Neuronal stem cell (in vitro differentiated cells): ENCODE data around the gene CABP4.

ENCODE experiments used
- DNase-seq: peaks from one replicate; pipeline ENCODE4 v3.0.0-alpha.2; 2013; ENCODE audit warnings: low spot score
- H2AFZ ChIP-seq: one replicate; pipeline ENCODE4 v1.6.1; 2013; ENCODE audit warnings: mild to moderate bottlenecking, low read length, inconsistent platforms
- H2AK5ac ChIP-seq: 2 replicates; pipeline ENCODE4 v1.6.1; 2013; ENCODE audit warnings: low read depth, mild to moderate bottlenecking, inconsistent platforms, low read length, moderate library complexity, mixed read lengths
- H2BK120ac ChIP-seq: 2 replicates; pipeline ENCODE4 v1.6.1; 2013; ENCODE audit warnings: low read depth, mild to moderate bottlenecking, inconsistent platforms, low read length, moderate library complexity, mixed read lengths
- H2BK12ac ChIP-seq: one replicate; pipeline ENCODE4 v1.6.1; 2013; ENCODE audit warnings: low read length, inconsistent platforms
- H2BK15ac ChIP-seq: 2 replicates; pipeline ENCODE4 v1.6.1; 2013; ENCODE audit warnings: mild to moderate bottlenecking, low read length, inconsistent platforms, mixed read lengths
- H2BK5ac ChIP-seq: one replicate; pipeline ENCODE4 v1.6.1; 2013; ENCODE audit warnings: inconsistent platforms, mild to moderate bottlenecking, low read length, moderate library complexity
- H3K14ac ChIP-seq: one replicate; pipeline ENCODE4 v1.6.1; 2013; ENCODE audit warnings: low read length, inconsistent platforms
- H3K18ac ChIP-seq: 2 replicates; pipeline ENCODE4 v1.6.1; 2013; ENCODE audit warnings: low read length, inconsistent platforms
- H3K23ac ChIP-seq: 2 replicates; pipeline ENCODE4 v1.6.1; 2013; ENCODE audit warnings: low read depth, mild to moderate bottlenecking, mixed read lengths, low read length, inconsistent platforms; ENCODE audit not compliant: poor library complexity
- H3K27ac ChIP-seq: replicated peaks from 3 replicates; pipeline ENCODE4 v1.5.1; 2013; ENCODE audit warnings: low read length, inconsistent platforms
- H3K27me3 ChIP-seq, 3 experiments: 2 replicates each; pipeline ENCODE4 v1.6.1; 2013; ENCODE audit warnings: low read length in 3 of 3, mild to moderate bottlenecking in 2 of 3, inconsistent platforms in 1 of 3, low read depth in 1 of 3, mixed read lengths in 1 of 3, moderate library complexity in 1 of 3; ENCODE audit not compliant: control insufficient read depth in 3 of 3, insufficient read depth in 3 of 3
- H3K36me3 ChIP-seq, 2 donors: replicated peaks in 1 of 2; 2 replicates each; pipeline ENCODE4 v1.6.1; 2013; ENCODE audit warnings: low read length in 2 of 2; ENCODE audit not compliant: control insufficient read depth in 2 of 2, insufficient read depth in 2 of 2
- H3K4ac ChIP-seq: 2 replicates; pipeline ENCODE4 v1.6.1; 2013; ENCODE audit warnings: inconsistent platforms, mild to moderate bottlenecking, low read length, moderate library complexity
- H3K4me1 ChIP-seq, 2 donors: 1 replicate in 1 of 2; 2 replicates in 1 of 2; pipeline ENCODE4 v1.6.1; 2013; ENCODE audit warnings: low read length in 2 of 2, low read depth in 1 of 2; ENCODE audit not compliant: control insufficient read depth in 2 of 2, insufficient read depth in 1 of 2
- H3K4me2 ChIP-seq: one replicate; pipeline ENCODE4 v1.6.1; 2013; ENCODE audit warnings: mild to moderate bottlenecking, low read length, inconsistent platforms; ENCODE audit not compliant: insufficient read depth, poor library complexity, severe bottlenecking
- H3K4me3 ChIP-seq, 2 donors: 2 replicates each; pipeline ENCODE4 v1.5.1; 2013; ENCODE audit warnings: low read length in 2 of 2, mild to moderate bottlenecking in 2 of 2, inconsistent platforms in 1 of 2, moderate library complexity in 1 of 2
- H3K79me1 ChIP-seq: one replicate; pipeline ENCODE4 v1.6.1; 2013; ENCODE audit warnings: low read depth, mild to moderate bottlenecking, inconsistent platforms, low read length, moderate library complexity
- H3K9ac ChIP-seq: one replicate; pipeline ENCODE4 v1.6.1; 2013; ENCODE audit warnings: mild to moderate bottlenecking, low read depth, low read length, inconsistent platforms; ENCODE audit not compliant: poor library complexity
- H3K9me3 ChIP-seq, 2 donors: replicated peaks in 1 of 2; 2 replicates each; pipeline versions ENCODE3 to v1.6.1; 2013; ENCODE audit warnings: low read length in 2 of 2, mild to moderate bottlenecking in 2 of 2, inconsistent platforms in 1 of 2, low read depth in 1 of 2, mixed read lengths in 1 of 2, moderate library complexity in 1 of 2; ENCODE audit not compliant: control insufficient read depth in 2 of 2, insufficient read depth in 1 of 2
- H4K8ac ChIP-seq: one replicate; pipeline ENCODE4 v1.6.1; 2013; ENCODE audit warnings: low read depth, mild to moderate bottlenecking, inconsistent platforms, low read length, moderate library complexity
- H4K91ac ChIP-seq: one replicate; pipeline ENCODE4 v1.6.1; 2013; ENCODE audit warnings: low read length, low read depth, mild to moderate bottlenecking, inconsistent platforms; ENCODE audit not compliant: poor library complexity
- WGBS, 2 donors: extraction: QIAGEN DNeasy Blood & Tissue Kit; methylation state at CpG; one replicate each; pipeline ENCODE4 v1.1.7; 2013; ENCODE audit warnings: missing lambda C conversion rate in 2 of 2, mixed read lengths in 1 of 2; ENCODE audit not compliant: insufficient read length in 2 of 2, insufficient replicate concordance in 1 of 2; ENCODE audit errors: extremely low coverage in 2 of 2; 5-methylcytosine and 5-hydroxymethylcytosine counted together

CABP4 gene

DNA sequence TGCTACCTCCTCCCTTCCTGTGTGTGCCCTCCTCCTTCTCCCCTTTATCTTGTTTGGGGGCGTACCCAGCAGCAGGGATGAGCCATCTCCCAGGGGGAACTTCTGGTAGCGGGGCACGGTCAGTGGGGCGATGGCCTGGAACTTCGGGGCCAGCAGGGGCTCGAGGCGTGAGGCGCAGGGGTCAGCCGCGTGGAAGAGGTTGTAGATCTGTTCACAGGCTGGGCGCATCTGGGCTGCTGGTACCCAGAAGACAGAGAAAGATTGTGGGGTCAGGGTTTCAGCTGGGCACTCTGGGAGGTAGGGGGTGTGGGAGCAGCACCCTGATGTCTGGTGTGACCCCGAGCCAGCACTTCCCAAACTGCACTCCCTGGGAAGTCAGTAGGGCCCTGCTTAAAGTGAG lies 41.0 kb downstream of the CABP4 start:
- peak overlapping the region; percentile 10 for H2BK12ac ChIP-seq
- no peak overlapping the region for H4K91ac ChIP-seq
- no peak overlapping the region for H2BK5ac ChIP-seq
- no CpG with 5 or more reads among the region's 12 CpGs for WGBS, 2 donors
- H3K36me3 ChIP-seq: peaks cover 59 to 90% of the 10 kb centered on the region in 2 donors
- no peak overlapping the region for H2AFZ ChIP-seq
- no peaks in the 10 kb centered on the region for H3K4me1 ChIP-seq
- H3K18ac ChIP-seq: no peak overlapping the region
- no peak overlapping the region for H2AK5ac ChIP-seq
- H2BK120ac ChIP-seq: no peak overlapping the region
- no peak overlapping the region for H3K9ac ChIP-seq
- H4K8ac ChIP-seq: no peak overlapping the region
- no peak overlapping the region for H3K14ac ChIP-seq
- no peak for DNase-seq
- no peak overlapping the region for H2BK15ac ChIP-seq
- H3K79me1 ChIP-seq: peaks cover 9% of the 10 kb centered on the region
- H3K27ac ChIP-seq: no peak overlapping the region
- H3K9me3 ChIP-seq: no peaks in the 10 kb centered on the region
- no peaks in the 10 kb centered on the region for H3K27me3 ChIP-seq
- H3K4ac ChIP-seq: no peak overlapping the region
- H3K4me3 ChIP-seq: no peak overlapping the region
- peak overlapping the region; percentile 65 for H3K23ac ChIP-seq
- H3K4me2 ChIP-seq: no peak overlapping the region

DNA sequence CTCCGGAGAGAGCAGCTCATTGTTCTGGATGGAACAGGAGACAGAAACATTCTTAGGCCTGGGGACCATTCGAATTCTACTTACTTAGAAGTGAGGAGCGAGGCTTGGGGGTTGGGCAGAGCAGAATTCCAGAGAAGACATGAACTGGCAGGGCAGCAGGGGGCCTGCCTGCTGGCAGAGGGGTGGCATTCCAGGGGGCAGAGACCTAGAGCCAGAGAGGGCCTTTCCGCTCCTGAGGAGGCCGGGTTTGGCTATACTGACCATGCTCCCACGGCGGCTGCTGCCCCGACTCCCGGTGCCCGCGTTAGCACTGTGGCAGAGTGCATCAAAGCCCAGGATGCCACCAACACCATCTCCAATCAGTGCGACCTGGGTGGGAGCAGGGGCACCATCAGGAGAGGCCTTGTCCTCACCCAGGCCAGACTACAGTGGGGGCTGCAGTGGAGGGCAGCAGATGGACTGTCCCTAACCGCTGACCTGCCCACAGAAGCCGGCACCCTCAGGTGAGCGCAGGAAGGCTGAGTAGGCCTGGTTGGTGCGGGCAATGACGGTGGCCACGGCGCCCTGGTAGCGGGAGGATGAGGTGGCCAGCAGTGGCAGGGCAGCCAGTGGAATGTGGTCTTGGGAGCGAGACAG lies 42.6 kb downstream of the CABP4 start:
- peak overlapping the region; percentile 44 for H3K9ac ChIP-seq
- no peak for DNase-seq
- no CpG with 5 or more reads among the region's 21 CpGs for WGBS, 2 donors
- H3K4ac ChIP-seq: no peak overlapping the region
- H3K79me1 ChIP-seq: peaks cover 8% of the 10 kb centered on the region
- peaks cover 56 to 89% of the 10 kb centered on the region in 2 donors for H3K36me3 ChIP-seq
- H4K91ac ChIP-seq: no peak overlapping the region
- no peak overlapping the region for H3K27ac ChIP-seq
- no peak overlapping the region for H3K23ac ChIP-seq
- no peak overlapping the region for H4K8ac ChIP-seq
- H2AFZ ChIP-seq: no peak overlapping the region
- no peak overlapping the region for H2BK15ac ChIP-seq
- no peak overlapping the region for H2AK5ac ChIP-seq
- no peak overlapping the region for H3K18ac ChIP-seq
- no peak overlapping the region for H2BK12ac ChIP-seq
- H3K14ac ChIP-seq: no peak overlapping the region
- H3K27me3 ChIP-seq: no peaks in the 10 kb centered on the region
- no peak overlapping the region for H2BK120ac ChIP-seq
- no peak overlapping the region for H3K4me2 ChIP-seq
- H3K9me3 ChIP-seq: no peaks in the 10 kb centered on the region
- no peak overlapping the region for H3K4me3 ChIP-seq
- H2BK5ac ChIP-seq: peak overlapping the region; percentile 39
- no peaks in the 10 kb centered on the region for H3K4me1 ChIP-seq

DNA sequence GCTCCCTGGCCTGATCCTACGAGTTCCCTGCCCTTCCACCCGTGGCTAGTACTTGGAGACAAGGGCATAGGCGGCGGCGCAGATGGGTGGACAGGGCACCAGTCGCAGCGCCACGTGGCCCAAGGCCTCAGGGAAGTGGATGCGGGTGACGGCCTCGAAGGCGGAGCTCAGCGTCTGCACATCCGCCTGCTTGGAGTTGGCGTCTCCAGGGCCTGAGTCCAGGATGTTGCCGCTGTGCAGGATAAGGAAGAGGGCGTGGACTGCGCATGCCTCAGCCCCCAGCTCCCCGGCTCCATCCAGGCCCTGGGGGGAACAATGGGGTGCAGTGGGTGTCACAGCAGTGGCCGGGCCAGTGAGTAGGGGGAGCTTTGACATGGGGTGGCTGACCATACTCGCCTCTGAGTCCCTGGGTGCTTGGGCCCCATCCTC lies 43.4 kb downstream of the CABP4 start:
- Histone ChIP-seq H3K23ac (peak overlapping the region; percentile 17), H3K27me3 (no peaks in the 10 kb centered on the region), H3K27ac (no peak overlapping the region), H2BK12ac (no peak overlapping the region), H2BK5ac (no peak overlapping the region), H2BK120ac (no peak overlapping the region), H3K4ac (no peak overlapping the region), H3K14ac (no peak overlapping the region), H3K18ac (no peak overlapping the region), H3K36me3 (peaks cover 53 to 87% of the 10 kb centered on the region in 2 donors), H4K91ac (no peak overlapping the region), H3K4me1 (peaks cover 2 to 6% of the 10 kb centered on the region in 2 donors), H3K4me2 (no peak overlapping the region), H3K9ac (peak overlapping the region; percentile 44), H2BK15ac (no peak overlapping the region), H3K4me3 (no peak overlapping the region), H4K8ac (no peak overlapping the region), H3K9me3 (no peaks in the 10 kb centered on the region), H2AFZ (no peak overlapping the region), H2AK5ac (no peak overlapping the region), H3K79me1 (peaks cover 9% of the 10 kb centered on the region)
- DNase-seq: no peak
- WGBS, 2 donors: no CpG with 5 or more reads among the region's 21 CpGs

DNA sequence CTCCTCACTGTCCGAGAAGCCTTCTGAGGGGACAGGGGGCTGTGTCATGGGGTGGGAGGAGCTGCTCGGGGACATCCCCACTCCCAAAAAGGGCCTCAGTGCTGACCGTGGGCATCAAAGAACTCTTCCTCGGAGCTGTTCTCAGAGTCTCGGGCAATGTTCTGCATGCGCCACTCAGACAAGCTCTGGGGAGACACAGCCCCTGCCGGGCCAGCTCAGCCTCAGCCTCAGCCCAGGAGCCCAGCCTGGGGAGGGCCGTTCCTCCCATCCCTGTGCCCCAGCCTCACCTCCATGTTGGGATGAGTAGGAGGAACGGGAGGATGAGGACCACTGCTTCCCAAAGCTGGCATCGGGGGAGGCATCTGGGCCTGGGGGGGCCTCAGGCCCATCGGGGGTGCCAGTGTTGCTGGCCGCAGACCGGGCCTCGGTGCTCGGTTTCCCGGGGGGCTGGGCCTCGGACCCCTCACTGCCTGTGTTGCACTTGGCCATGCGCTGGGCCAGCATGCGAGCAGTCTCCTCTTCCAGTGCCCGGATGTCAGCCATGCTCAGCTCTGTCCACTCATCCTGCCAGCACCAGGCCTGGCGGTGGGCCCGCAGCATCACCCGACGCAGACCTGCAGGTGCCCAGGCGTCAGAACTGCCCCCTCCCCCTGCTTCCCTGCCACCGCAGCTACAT lies 44.8 kb downstream of the CABP4 start:
- Histone ChIP-seq H3K27ac (no peak overlapping the region), H2AK5ac (no peak overlapping the region), H3K9me3 (no peaks in the 10 kb centered on the region), H3K36me3 (peaks cover 47 to 75% of the 10 kb centered on the region in 2 donors), H2BK15ac (no peak overlapping the region), H3K4ac (peak overlapping the region; percentile 53), H4K91ac (no peak overlapping the region), H2BK5ac (no peak overlapping the region), H4K8ac (no peak overlapping the region), H3K14ac (no peak overlapping the region), H3K4me1 (peaks cover 5 to 10% of the 10 kb centered on the region in 2 donors), H3K23ac (no peak overlapping the region), H3K4me2 (no peak overlapping the region), H2BK120ac (no peak overlapping the region), H3K18ac (no peak overlapping the region), H3K9ac (no peak overlapping the region), H2AFZ (no peak overlapping the region), H3K4me3 (peak overlapping the region in 1 of 2 donors; percentile 39), H3K27me3 (no peaks in the 10 kb centered on the region), H2BK12ac (no peak overlapping the region), H3K79me1 (peaks cover 12% of the 10 kb centered on the region)
- DNase-seq: no peak
- no CpG with 5 or more reads among the region's 26 CpGs for WGBS, 2 donors
